Endothelial cell of umbilical vein (primary cell): ENCODE results near the gene RNASE8.

ENCODE experiments used
- CTCF ChIP-seq, 2 donors: IDR thresholded peaks; 1 replicate in 1 of 2; 2 replicates in 1 of 2; pipeline ENCODE4 v1.5.1; 2011; ENCODE audit warnings: low read length in 2 of 2, mild to moderate bottlenecking in 2 of 2, moderate library complexity in 2 of 2, control low read depth in 1 of 2, inconsistent platforms in 1 of 2, low read depth in 1 of 2; ENCODE audit not compliant: insufficient read depth in 1 of 2; ENCODE audit errors: extremely low read depth in 1 of 2
- EZH2 ChIP-seq: IDR thresholded peaks from 2 replicates; pipeline ENCODE4 v1.6.1; 2012; ENCODE audit warnings: borderline replicate concordance, low read depth, mild to moderate bottlenecking, moderate library complexity, low read length, inconsistent platforms; ENCODE audit not compliant: severe bottlenecking
- MAX ChIP-seq: IDR thresholded peaks from 2 replicates; pipeline ENCODE4 v1.6.1; 2011; ENCODE audit not compliant: insufficient read depth, insufficient read length

- TF ChIP-seq CTCF (IDR thresholded peaks at IDR 0.05; ENCODE audit: extremely low read depth in 1 of 2, insufficient read depth in 1 of 2, low read depth in 1 of 2, low read length in 2 of 2) (no peak), EZH2 (no peak), MAX (no peak)
Observed at GRCh38 chr14:21047378-21047781, 10.2 kb upstream of the RNASE8 start.
